H1 (cell line): ENCODE measurements around the gene ATP6V0E2. TPM values are rescaled to one million over a fixed set of nuclear protein-coding genes. Genes with fewer than 3 reads are reported as not detected.

ENCODE experiments used
- CTCF ChIA-PET: fragments of 300-600 bp; sonication (Branson Sonifier 250); formaldehyde crosslinking; loops from one replicate; lab custom pipeline; 2021; ENCODE audit not compliant: partially characterized antibody; lab: Charles Lee
- POLR2A ChIA-PET: fragments of 300-600 bp; sonication (Branson Sonifier 250); formaldehyde crosslinking; loops from one replicate; lab custom pipeline; 2021; ENCODE audit warnings: inconsistent platforms; ENCODE audit not compliant: partially characterized antibody; lab: Charles Lee
- DNase-seq, 2 experiments: peaks; one replicate each; pipeline versions ENCODE4 v3.0.0 to v3.0.0-alpha.2; 2010 to 2022; ENCODE audit warnings: low spot score in 2 of 2, low read depth in 1 of 2, mixed read lengths in 1 of 2
- FAIRE-seq: peaks from 2 replicates; lab custom pipeline; 2011; peaks lifted over from hg19 to GRCh38; lab: Jason Lieb, UNC
- H2AFZ ChIP-seq: 2 replicates; pipeline ENCODE4 v1.8.1; 2012; ENCODE audit warnings: low read length, inconsistent platforms
- H2AK5ac ChIP-seq: 2 replicates; pipeline ENCODE4 v1.6.1; 2013; ENCODE audit warnings: low read depth, low read length
- H2BK120ac ChIP-seq: replicated peaks from 2 replicates; pipeline ENCODE3; 2013; ENCODE audit warnings: low read depth, low read length, inconsistent platforms
- H2BK12ac ChIP-seq: 2 replicates; pipeline ENCODE4 v1.6.1; 2013; ENCODE audit warnings: low read depth, low read length
- H2BK15ac ChIP-seq: 2 replicates; pipeline ENCODE4 v1.6.1; 2013; ENCODE audit warnings: low read length
- H2BK20ac ChIP-seq: 2 replicates; pipeline ENCODE4 v1.6.1; 2013; ENCODE audit warnings: low read length
- H2BK5ac ChIP-seq: 2 replicates; pipeline ENCODE4 v1.6.1; 2013; ENCODE audit warnings: low read depth, low read length
- H3K14ac ChIP-seq: 2 replicates; pipeline ENCODE4 v1.6.1; 2013; ENCODE audit warnings: inconsistent platforms; ENCODE audit not compliant: insufficient read length
- H3K18ac ChIP-seq: 2 replicates; pipeline ENCODE4 v1.6.1; 2013; ENCODE audit warnings: low read length; ENCODE audit errors: extremely low read depth
- H3K23ac ChIP-seq: 2 replicates; pipeline ENCODE4 v1.6.1; 2013; ENCODE audit warnings: inconsistent platforms; ENCODE audit not compliant: insufficient read length
- H3K23me2 ChIP-seq: 2 replicates; pipeline ENCODE4 v1.6.1; 2013; ENCODE audit warnings: low read depth, low read length
- H3K27ac ChIP-seq: 2 replicates; pipeline ENCODE4 v1.6.1; 2011; ENCODE audit warnings: low read depth, low read length, inconsistent platforms
- H3K27me3 ChIP-seq, 4 experiments: replicated peaks in 1 of 4; 1 replicate in 1 of 4; 2 replicates in 3 of 4; pipeline versions ENCODE4 v1.6.1 to v1.8.1; 2011 to 2013; ENCODE audit warnings: low read length in 3 of 4, mild to moderate bottlenecking in 3 of 4, inconsistent platforms in 2 of 4, mixed read lengths in 2 of 4, moderate library complexity in 1 of 4; ENCODE audit not compliant: control insufficient read depth in 3 of 4, insufficient read depth in 3 of 4; ENCODE audit errors: extremely low read depth in 1 of 4
- H3K36me3 ChIP-seq, 4 experiments: 2 replicates each; pipeline versions ENCODE4 v1.6.1 to v1.8.1; 2011 to 2013; ENCODE audit warnings: mild to moderate bottlenecking in 4 of 4, low read length in 3 of 4, moderate library complexity in 2 of 4, control low read depth in 1 of 4, inconsistent platforms in 1 of 4; ENCODE audit not compliant: insufficient read depth in 4 of 4, control insufficient read depth in 2 of 4
- H3K4ac ChIP-seq: replicated peaks from 2 replicates; pipeline ENCODE3; 2013; ENCODE audit warnings: low read length, low read depth, mixed read lengths, inconsistent platforms; ENCODE audit not compliant: insufficient read length
- H3K4me1 ChIP-seq, 4 experiments: replicated peaks in 1 of 4; 1 replicate in 1 of 4; 2 replicates in 3 of 4; pipeline versions ENCODE4 v1.6.1 to v1.8.1; 2011 to 2013; ENCODE audit warnings: low read length in 3 of 4, inconsistent platforms in 2 of 4, mixed read lengths in 1 of 4; ENCODE audit not compliant: insufficient read depth in 4 of 4, control insufficient read depth in 3 of 4
- H3K4me2 ChIP-seq, 2 experiments: 2 replicates each; pipeline versions ENCODE4 v1.6.1 to v1.8.1; 2011 to 2013; ENCODE audit warnings: low read depth in 2 of 2, low read length in 2 of 2, control low read depth in 1 of 2, inconsistent platforms in 1 of 2, mild to moderate bottlenecking in 1 of 2; ENCODE audit not compliant: insufficient read depth in 1 of 2
- H3K4me3 ChIP-seq, 4 experiments: fragments of 200-600, 300-600 bp in 1 of 4; sonication (generic), shearing (Covaris generic), sonication (Bioruptor Twin) in 1 of 4; 2 replicates each; pipeline versions ENCODE4 v1.5.1 to v1.8.1; 2011 to 2016; ENCODE audit warnings: low read length in 4 of 4, low read depth in 3 of 4, control low read depth in 2 of 4, inconsistent platforms in 2 of 4, mild to moderate bottlenecking in 2 of 4, mixed read lengths in 1 of 4, moderate library complexity in 1 of 4; ENCODE audit not compliant: insufficient read depth in 2 of 4; ENCODE audit errors: extremely low read depth in 1 of 4
- H3K56ac ChIP-seq: replicated peaks from 2 replicates; pipeline ENCODE3; 2013; ENCODE audit warnings: low read depth, mild to moderate bottlenecking, mixed read lengths, low read length, inconsistent platforms; ENCODE audit not compliant: insufficient read length
- H3K79me1 ChIP-seq: 2 replicates; pipeline ENCODE4 v1.6.1; 2013; ENCODE audit warnings: low read depth, low read length, control low read depth
- H3K79me2 ChIP-seq, 2 experiments: 2 replicates each; pipeline versions ENCODE4 v1.6.1 to v1.8.1; 2012 to 2013; ENCODE audit warnings: low read length in 2 of 2, mild to moderate bottlenecking in 2 of 2, inconsistent platforms in 1 of 2; ENCODE audit not compliant: insufficient read depth in 2 of 2, control insufficient read depth in 1 of 2
- H3K9ac ChIP-seq, 4 experiments: replicated peaks in 1 of 4; 1 replicate in 1 of 4; 2 replicates in 3 of 4; pipeline versions ENCODE4 v1.6.1 to v1.8.1; 2011 to 2013; ENCODE audit warnings: low read depth in 3 of 4, low read length in 3 of 4, control low read depth in 2 of 4, mild to moderate bottlenecking in 2 of 4, moderate library complexity in 2 of 4, inconsistent platforms in 1 of 4; ENCODE audit errors: extremely low read depth in 1 of 4
- H3K9me3 ChIP-seq, 2 experiments: 2 replicates each; pipeline versions ENCODE4 v1.6.1 to v1.8.1; 2012 to 2013; ENCODE audit warnings: mild to moderate bottlenecking in 2 of 2, moderate library complexity in 2 of 2, control low read depth in 1 of 2, inconsistent platforms in 1 of 2, low read depth in 1 of 2, low read length in 1 of 2, mixed read lengths in 1 of 2; ENCODE audit not compliant: insufficient read depth in 2 of 2
- H4K20me1 ChIP-seq, 2 experiments: replicated peaks in 1 of 2; 2 replicates each; pipeline versions ENCODE3 to v1.8.1; 2011 to 2013; ENCODE audit warnings: inconsistent platforms in 2 of 2, low read length in 2 of 2, mild to moderate bottlenecking in 1 of 2; ENCODE audit not compliant: insufficient read depth in 2 of 2, control insufficient read depth in 1 of 2
- H4K5ac ChIP-seq: 2 replicates; pipeline ENCODE4 v1.6.1; 2013; ENCODE audit warnings: low read length, low read depth, mixed read lengths, inconsistent platforms; ENCODE audit not compliant: insufficient read length
- H4K8ac ChIP-seq: 2 replicates; pipeline ENCODE4 v1.8.0; 2013; ENCODE audit warnings: mild to moderate bottlenecking, moderate library complexity, low read length, inconsistent platforms; ENCODE audit not compliant: insufficient read depth; ENCODE audit errors: extremely low read depth
- H4K91ac ChIP-seq: replicated peaks from 2 replicates; pipeline ENCODE3; 2013; ENCODE audit warnings: low read length, mixed read lengths, inconsistent platforms; ENCODE audit not compliant: insufficient read length
- CTCF ChIP-seq, 3 experiments: IDR thresholded peaks; 1 replicate in 2 of 3; 2 replicates in 1 of 3; pipeline versions ENCODE4 v1.5.1 to v1.6.1; 2011; ENCODE audit warnings: low read length in 3 of 3, mild to moderate bottlenecking in 3 of 3, inconsistent platforms in 2 of 3, low read depth in 1 of 3, moderate library complexity in 1 of 3; ENCODE audit not compliant: insufficient read depth in 1 of 3; ENCODE audit errors: control extremely low read depth in 1 of 3
- RAD21 ChIP-seq, 2 experiments: IDR thresholded peaks in 1 of 2; conservative IDR thresholded peaks in 1 of 2; 2 replicates each; pipeline ENCODE4 v1.6.1; 2011; ENCODE audit warnings: low read depth in 2 of 2, low read length in 2 of 2, improper control_type of control experiment in 1 of 2, inconsistent platforms in 1 of 2, mild to moderate bottlenecking in 1 of 2, moderate library complexity in 1 of 2
- RNF2 ChIP-seq: fragments of 200-900, 300-1000 bp; sonication (generic); IDR thresholded peaks from 2 replicates; pipeline ENCODE4 v1.7.1; 2016; ENCODE audit warnings: borderline replicate concordance, low read depth, mild to moderate bottlenecking, antibody characterized with exemption, low read length; ENCODE audit not compliant: poor library complexity, severe bottlenecking; ENCODE audit errors: missing control alignments
- RXRA ChIP-seq: IDR thresholded peaks from 2 replicates; pipeline ENCODE4 v1.6.1; 2011; ENCODE audit warnings: low read depth, mild to moderate bottlenecking, low read length, moderate library complexity; ENCODE audit not compliant: insufficient read depth
- TEAD4 ChIP-seq: IDR thresholded peaks from 2 replicates; pipeline ENCODE4 v1.6.1; 2012; ENCODE audit warnings: low read depth, low read length, inconsistent platforms, mixed read lengths
- WGBS, 2 experiments: shearing (Covaris generic) in 1 of 2; methylation state at CpG; one replicate each; pipeline versions ENCODE4 v1.1.6 to v1.1.7; 2013 to 2015; ENCODE audit warnings: low lambda C conversion rate in 2 of 2, mixed read lengths in 2 of 2, inconsistent platforms in 1 of 2, low coverage in 1 of 2, missing lambda C conversion rate in 1 of 2; ENCODE audit not compliant: insufficient replicate concordance in 2 of 2, insufficient coverage in 1 of 2, insufficient read length in 1 of 2; ENCODE audit errors: extremely low coverage in 1 of 2, missing lambda C conversion rate in 1 of 2; 5-methylcytosine and 5-hydroxymethylcytosine counted together
- polyA plus RNA-seq, 7 experiments: library from polyadenylated mRNA; depleted of rRNA in 3 of 7; stranded (reverse) in 5 of 7; unstranded in 2 of 7; fragments of >200 nt in 5 of 7; fragments of 200-250 nt in 2 of 7; gene quantifications; 1 replicate in 5 of 7; 2 replicates in 1 of 7; 4 replicates in 1 of 7; pipeline versions ENCODE4 v1.2.1 to v1.2.3, GENCODE V29; 2011 to 2013; ENCODE audit warnings: missing spikeins in 2 of 7, mixed read lengths in 2 of 7
- total RNA-seq: library from RNA; stranded (reverse); fragmentation: NEBNext Ultra II Directional; extraction: Animal tissue kit (Norgen Biotek cat#: 25700); gene quantifications from 2 replicates; pipeline ENCODE4 v1.2.1, GENCODE V29; 2021

The ATP6V0E2 gene
- total and polyA plus RNA-seq, 2 of the 8 experiments (the other 6 are each of a cell fraction or from before 2014, with no cell fraction given) = 26.1 to 47.9 TPM

- peak overlapping the region; percentile 29; the same call in 1 of the 2 replicates for H2BK12ac ChIP-seq
- no peaks in the 10 kb centered on the region for H3K79me2 ChIP-seq
- H3K4me1 ChIP-seq = peaks cover 0 to 8% (median 5%) of the 10 kb centered on the region in 4 experiments; a peak in 6 of 7 replicates
- H4K5ac ChIP-seq = no peak overlapping the region
- no peak overlapping the region for H3K18ac ChIP-seq
- H2BK15ac ChIP-seq = no peak overlapping the region
- H2AFZ ChIP-seq = no peak overlapping the region
- H3K14ac ChIP-seq = no peak overlapping the region
- no peaks in the 10 kb centered on the region for H3K23me2 ChIP-seq
- H3K23ac ChIP-seq = no peak overlapping the region
- H4K8ac ChIP-seq = no peak overlapping the region
- no peak overlapping the region for H3K56ac ChIP-seq
- no peak overlapping the region for H3K4me2 ChIP-seq
- POLR2A ChIA-PET = interaction anchor here (1.1 to 1.3 kb wide), 2 partner anchors 9 to 11 kb away, joined by 3 to 14 read pairs; partner anchors contain the start of gene ZNF862
- no peak overlapping the region for H3K27ac ChIP-seq
- no peak for TF ChIP-seq TEAD4
- peak; percentile 21 to 37 (median 28) for TF ChIP-seq CTCF (IDR thresholded peaks at IDR 0.05; ENCODE audit: control extremely low read depth in 1 of 3, insufficient read depth in 1 of 3, low read depth in 1 of 3, low read length in 3 of 3)
- TF ChIP-seq RNF2 = no peak
- peak in 1 of 2 experiments; percentile 25; a peak in 2 of 4 replicates for TF ChIP-seq RAD21 (IDR thresholded peaks at IDR 0.05 in 1 of 2, conservative IDR thresholded peaks at IDR 0.05 in 1 of 2; ENCODE audit: low read depth in 2 of 2, low read length in 2 of 2)
- TF ChIP-seq RXRA = no peak
- H2BK5ac ChIP-seq = no peak overlapping the region; the same call in 1 of the 2 replicates
- H2BK120ac ChIP-seq = no peak overlapping the region
- H3K27me3 ChIP-seq = no peaks in the 10 kb centered on the region
- CTCF ChIA-PET = interaction anchor here (0.7 to 13.8 kb wide), 25 partner anchors 10 to 187 kb away, joined by 3 to 209 read pairs (median 7); partner anchors contain the start of gene ZNF862
- no peaks in the 10 kb centered on the region for H3K9me3 ChIP-seq
- FAIRE-seq = no peak
- peak overlapping the region; percentile 27; the same call in 1 of the 2 replicates for H2BK20ac ChIP-seq
- no peak overlapping the region for H3K4me3 ChIP-seq
- WGBS, 2 experiments = 90% methylated on average over 16 of the region's 16 CpGs; no CpG with 5 or more reads in 1 of the 2 experiments
- no peaks in the 10 kb centered on the region for H3K36me3 ChIP-seq
- no peak for DNase-seq
- H4K91ac ChIP-seq = no peak overlapping the region
- no peaks in the 10 kb centered on the region for H3K79me1 ChIP-seq
- no peak overlapping the region for H3K9ac ChIP-seq
- no peak overlapping the region for H3K4ac ChIP-seq
- no peak overlapping the region for H2AK5ac ChIP-seq
- no peaks in the 10 kb centered on the region for H4K20me1 ChIP-seq
Measured at GRCh38 chr7:149850007-149850594, 23.7 kb upstream of the ATP6V0E2 start.
